ENCODE results near the gene MORN1. TPM values are rescaled to one million over a fixed set of nuclear protein-coding genes. Genes with fewer than 3 reads are reported as not detected.

The MORN1 gene
- polyA plus RNA-seq, 3 donors from 2014 or later: 0.89 to 4.0 (median 3.9) TPM

DNA sequence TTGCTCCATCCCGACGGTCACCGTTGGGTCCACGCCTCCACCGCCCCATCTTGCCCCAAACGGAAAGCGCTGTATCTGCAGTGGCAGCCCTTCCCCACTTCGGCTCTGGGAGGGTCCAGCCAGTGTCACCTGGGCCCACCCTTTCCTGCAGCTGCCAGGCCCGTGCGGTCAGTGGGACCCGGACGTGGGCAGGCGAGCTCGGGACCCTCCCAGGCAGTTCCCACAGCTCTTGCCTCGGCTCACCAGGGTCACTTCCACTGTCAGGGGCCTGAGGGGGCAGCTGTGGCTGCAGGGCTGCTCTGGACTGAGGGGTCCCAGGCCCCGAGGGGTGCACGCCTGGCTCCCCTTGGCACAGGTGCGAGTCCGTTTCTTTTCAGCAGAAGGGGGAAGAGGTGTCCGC is 82.5 kb downstream of the MORN1 start:
- H3K27ac Mint-ChIP-seq: peak overlapping the region in 4 of 6 donors; percentile 6 to 79 (median 43)
- H3K36me3 Mint-ChIP-seq: peaks cover 15 to 17% (median 16%) of the 10 kb centered on the region in 3 donors
- no peak for DNase-seq
- H3K9me3 Mint-ChIP-seq: no peaks in the 10 kb centered on the region
- peaks cover 6 to 10% of the 10 kb centered on the region in 2 donors for H3K4me1 Mint-ChIP-seq
- H3K27me3 Mint-ChIP-seq (ENCODE audit: low read depth in 3 of 3): peaks cover 0 to 20% (median 16%) of the 10 kb centered on the region in 3 donors
- H3K4me3 Mint-ChIP-seq: no peak overlapping the region

GRCh38 chr1:2307972-2308371 is 83.4 kb downstream of the MORN1 start:
- no peak overlapping the region for H3K4me3 Mint-ChIP-seq
- peak overlapping the region; percentile 18 to 79 (median 68) for H3K27ac Mint-ChIP-seq
- no peak for DNase-seq
- peaks cover 15 to 17% (median 16%) of the 10 kb centered on the region in 3 donors for H3K36me3 Mint-ChIP-seq
- peaks cover 9 to 10% of the 10 kb centered on the region in 2 donors for H3K4me1 Mint-ChIP-seq
- H3K27me3 Mint-ChIP-seq (ENCODE audit: low read depth in 3 of 3): peaks cover 0 to 16% (median 15%) of the 10 kb centered on the region in 3 donors
- H3K9me3 Mint-ChIP-seq: no peaks in the 10 kb centered on the region

GRCh38 chr1:2307064-2307605 is 84.2 kb downstream of the MORN1 start:
- Mint-ChIP-seq H3K4me3 (no peak overlapping the region), H3K4me1 (peaks cover 10 to 15% of the 10 kb centered on the region in 2 donors), H3K27ac (peak overlapping the region in 3 of 6 donors; percentile 23 to 57 (median 53)), H3K36me3 (peaks cover 15 to 17% (median 16%) of the 10 kb centered on the region in 3 donors), H3K27me3 (ENCODE audit: low read depth in 3 of 3) (peaks cover 0 to 18% (median 16%) of the 10 kb centered on the region in 3 donors), H3K9me3 (no peaks in the 10 kb centered on the region)
- no peak for DNase-seq

DNA sequence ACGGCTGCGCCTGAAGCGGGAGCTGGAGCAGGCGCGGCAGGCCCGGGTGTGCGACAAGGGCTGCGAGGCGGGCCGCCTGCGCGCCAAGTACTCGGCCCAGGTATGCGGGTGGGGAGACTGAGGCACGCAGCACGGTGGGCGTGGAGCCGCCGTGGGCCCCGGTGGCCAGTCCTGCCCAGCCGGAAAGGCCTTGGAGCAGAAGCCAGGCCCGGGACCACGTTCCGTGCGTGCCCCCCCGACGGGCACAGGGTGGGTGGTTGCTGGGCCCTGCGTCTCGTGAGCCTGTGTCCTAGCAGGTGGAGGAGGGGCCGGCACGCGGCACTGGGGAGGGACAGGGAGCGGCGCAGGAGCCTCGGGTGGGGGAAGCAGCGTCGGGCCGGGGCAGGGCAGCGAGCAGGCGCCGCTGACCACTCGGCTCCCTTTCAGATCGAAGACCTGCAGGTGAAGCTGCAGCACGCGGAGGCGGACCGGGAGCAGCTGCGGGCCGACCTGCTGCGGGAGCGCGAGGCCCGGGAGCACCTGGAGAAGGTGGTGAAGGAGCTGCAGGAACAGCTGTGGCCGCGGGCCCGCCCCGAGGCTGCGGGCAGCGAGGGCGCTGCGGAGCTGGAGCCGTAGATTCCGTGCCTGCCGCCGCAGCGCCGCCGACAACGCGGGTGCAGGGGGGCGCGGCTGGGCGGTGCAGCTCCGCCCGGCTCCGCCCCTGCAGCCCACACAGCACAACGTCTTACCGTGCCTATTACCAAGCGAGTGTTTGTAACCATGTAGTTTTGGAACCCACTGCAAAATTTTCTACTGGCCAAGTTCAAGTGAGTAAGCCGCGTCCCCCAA is 85.0 kb downstream of the MORN1 start:
- H3K4me3 Mint-ChIP-seq: no peak overlapping the region
- DNase-seq: no peak
- H3K9me3 Mint-ChIP-seq: no peaks in the 10 kb centered on the region
- H3K4me1 Mint-ChIP-seq: peaks cover 16 to 23% of the 10 kb centered on the region in 2 donors
- H3K36me3 Mint-ChIP-seq: peaks cover 15 to 17% (median 16%) of the 10 kb centered on the region in 3 donors
- peak overlapping the region in 3 of 6 donors; percentile 23 to 57 (median 53) for H3K27ac Mint-ChIP-seq
- peaks cover 0 to 22% (median 18%) of the 10 kb centered on the region in 3 donors for H3K27me3 Mint-ChIP-seq (ENCODE audit: low read depth in 3 of 3)

DNA sequence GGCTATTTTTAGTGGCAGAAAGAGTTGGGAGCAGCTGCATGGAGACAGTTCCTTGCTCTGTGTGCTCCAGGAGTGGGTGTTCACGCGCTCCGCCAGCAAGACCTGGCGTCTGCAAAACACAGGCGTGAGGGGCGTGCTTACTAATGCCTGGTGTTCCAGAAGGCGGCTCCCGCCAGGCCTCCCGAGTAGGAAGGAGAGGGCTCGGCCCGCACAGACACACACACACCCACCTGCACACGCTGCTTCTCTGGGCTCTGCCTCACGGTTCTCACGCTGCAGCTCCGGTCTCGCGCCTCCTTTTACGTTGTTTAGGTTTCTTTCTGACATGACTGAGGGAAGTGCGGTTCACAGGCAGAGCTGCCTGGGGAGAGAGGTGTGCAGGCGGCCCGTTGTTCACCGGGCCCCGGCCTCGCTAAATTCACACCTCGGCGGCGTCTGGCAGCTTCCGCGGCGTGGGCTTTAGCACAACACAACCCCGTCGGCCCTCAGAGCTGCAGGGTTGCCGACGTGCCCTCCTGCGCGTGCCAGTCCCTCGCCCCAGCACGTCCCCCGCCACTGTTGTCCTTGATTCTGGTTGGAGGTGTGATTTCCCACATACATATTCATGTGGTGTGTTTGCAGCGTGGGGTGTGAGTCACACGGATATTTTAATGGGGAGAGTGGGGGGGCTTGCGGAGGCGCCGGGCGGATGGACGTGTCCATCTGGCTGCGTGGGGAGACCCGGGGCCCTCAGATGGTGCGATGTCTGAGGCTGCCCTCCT is 86.3 kb downstream of the MORN1 start:
- Mint-ChIP-seq H3K9me3 (no peaks in the 10 kb centered on the region), H3K4me3 (peak overlapping the region in 4 of 5 donors; percentile 8 to 61 (median 29)), H3K27me3 (ENCODE audit: low read depth in 3 of 3) (peaks cover 11 to 35% (median 29%) of the 10 kb centered on the region in 3 donors), H3K36me3 (peaks cover 15 to 17% (median 16%) of the 10 kb centered on the region in 3 donors), H3K27ac (peak overlapping the region; percentile 55 to 99 (median 88)), H3K4me1 (peaks cover 28 to 34% of the 10 kb centered on the region in 2 donors)
- DNase-seq: peak; percentile 68 to 81 (median 68)

GRCh38 chr1:2304282-2304681 is 87.1 kb downstream of the MORN1 start:
- Mint-ChIP-seq H3K27me3 (ENCODE audit: low read depth in 3 of 3) (peaks cover 13 to 39% (median 36%) of the 10 kb centered on the region in 3 donors), H3K27ac (peak overlapping the region in 3 of 6 donors; percentile 49 to 99 (median 89)), H3K9me3 (no peaks in the 10 kb centered on the region), H3K36me3 (peaks cover 15 to 17% (median 16%) of the 10 kb centered on the region in 3 donors), H3K4me1 (peaks cover 36 to 41% of the 10 kb centered on the region in 2 donors), H3K4me3 (no peak overlapping the region)
- no peak for DNase-seq

DNA sequence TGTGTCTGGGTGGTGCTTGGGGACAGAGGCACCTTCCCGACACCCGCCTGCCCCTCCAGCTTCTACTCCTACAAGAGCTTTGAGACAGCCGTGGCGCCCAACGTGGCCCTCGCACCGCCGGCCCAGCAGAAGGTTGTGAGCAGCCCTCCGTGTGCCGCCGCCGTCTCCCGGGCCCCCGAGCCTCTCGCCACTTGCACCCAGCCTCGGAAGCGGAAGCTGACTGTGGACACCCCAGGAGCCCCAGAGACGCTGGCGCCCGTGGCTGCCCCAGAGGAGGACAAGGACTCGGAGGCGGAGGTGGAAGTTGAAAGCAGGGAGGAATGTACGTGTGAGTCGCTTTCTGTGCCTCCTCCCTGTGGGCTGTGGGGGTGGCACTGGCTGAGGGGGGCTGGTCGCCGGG is 87.6 kb downstream of the MORN1 start:
- peaks cover 42 to 46% of the 10 kb centered on the region in 2 donors for H3K4me1 Mint-ChIP-seq
- DNase-seq: no peak
- peaks cover 16 to 43% (median 41%) of the 10 kb centered on the region in 3 donors for H3K27me3 Mint-ChIP-seq (ENCODE audit: low read depth in 3 of 3)
- H3K4me3 Mint-ChIP-seq: no peak overlapping the region
- H3K27ac Mint-ChIP-seq: peak overlapping the region in 4 of 6 donors; percentile 50 to 99 (median 67)
- H3K9me3 Mint-ChIP-seq: no peaks in the 10 kb centered on the region
- H3K36me3 Mint-ChIP-seq: peaks cover 15 to 17% (median 16%) of the 10 kb centered on the region in 3 donors

DNA sequence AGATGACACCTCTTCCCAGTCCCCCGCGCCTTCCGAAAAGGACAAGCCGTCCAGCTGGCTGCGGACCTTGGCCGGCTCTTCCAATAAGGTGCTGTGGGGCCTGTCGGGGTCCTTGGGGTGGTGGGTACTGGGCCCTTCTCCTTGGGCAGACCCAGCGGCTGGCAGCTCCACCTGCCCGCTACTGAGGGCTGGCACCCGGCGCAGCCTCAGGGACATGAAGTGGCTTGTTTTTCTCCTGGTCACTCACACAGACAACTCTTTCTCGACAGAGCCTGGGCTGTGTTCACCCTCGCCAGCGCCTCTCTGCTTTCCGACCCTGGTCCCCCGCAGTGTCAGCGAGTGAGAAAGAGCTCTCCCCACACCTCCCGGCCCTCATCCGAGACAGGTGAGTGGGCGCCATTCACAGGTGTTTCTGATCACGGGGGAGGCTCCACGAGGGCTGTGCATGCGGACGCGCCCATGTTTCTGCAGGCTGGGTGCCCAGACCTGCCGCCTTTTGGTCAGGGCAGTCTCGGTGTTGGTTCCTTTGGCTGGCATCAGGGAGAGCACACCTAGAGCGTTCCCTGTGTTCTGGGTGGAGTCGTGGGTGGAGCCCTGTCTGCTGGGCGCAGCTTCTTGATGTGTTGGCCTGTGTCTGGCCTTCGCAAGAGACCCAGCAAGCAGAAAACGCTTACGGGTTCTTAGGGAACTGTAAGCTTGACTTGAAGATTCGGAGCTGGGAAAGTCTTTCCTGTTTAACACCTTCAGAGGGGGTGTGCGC is 88.2 kb downstream of the MORN1 start:
- Mint-ChIP-seq H3K27me3 (ENCODE audit: low read depth in 3 of 3) (peaks cover 18 to 46% (median 43%) of the 10 kb centered on the region in 3 donors), H3K27ac (peak overlapping the region in 5 of 6 donors; percentile 80 to 100 (median 99)), H3K36me3 (peaks cover 12% of the 10 kb centered on the region in 3 donors), H3K4me3 (peak overlapping the region in 2 of 5 donors; percentile 29 to 33), H3K9me3 (no peaks in the 10 kb centered on the region), H3K4me1 (peaks cover 44 to 52% of the 10 kb centered on the region in 2 donors)
- no peak for DNase-seq

DNA sequence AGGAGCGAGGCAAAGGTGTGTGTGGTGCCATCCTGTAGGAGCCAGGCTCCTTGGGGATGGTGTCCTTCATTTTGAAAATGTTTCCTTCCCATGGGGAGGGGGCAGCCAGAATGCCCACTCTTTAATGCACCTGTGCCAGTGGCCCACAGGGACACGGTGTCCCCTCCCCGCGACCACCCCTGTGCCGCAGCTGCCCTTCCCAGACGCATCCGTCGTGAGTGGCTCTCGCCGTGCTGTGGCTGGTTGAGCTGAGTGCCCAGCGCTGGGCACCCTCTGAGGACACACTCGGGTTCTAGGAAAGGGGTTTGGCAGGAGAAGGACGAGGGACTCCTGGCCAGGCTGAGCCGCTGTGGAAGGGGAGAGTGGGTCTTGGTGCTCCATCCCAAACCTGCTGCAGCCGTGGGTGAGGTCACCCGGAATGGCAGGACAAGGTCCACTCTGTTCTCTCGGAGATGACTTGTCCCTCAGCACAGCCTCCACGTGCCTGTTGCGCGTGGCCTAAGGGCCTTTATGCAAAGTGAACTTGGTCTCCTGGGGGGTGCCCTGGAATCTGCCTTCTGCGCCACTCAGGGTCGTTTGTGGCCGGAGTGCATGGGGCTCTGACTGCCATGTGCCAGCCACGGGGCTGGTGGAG is 88.9 kb downstream of the MORN1 start:
- Mint-ChIP-seq H3K36me3 (peaks cover 4 to 5% (median 4%) of the 10 kb centered on the region in 3 donors), H3K9me3 (no peaks in the 10 kb centered on the region), H3K4me3 (peak overlapping the region in 2 of 5 donors; percentile 18 to 35), H3K27ac (peak overlapping the region in 5 of 6 donors; percentile 87 to 100 (median 99)), H3K4me1 (peaks cover 39 to 55% of the 10 kb centered on the region in 2 donors), H3K27me3 (ENCODE audit: low read depth in 3 of 3) (peaks cover 18 to 45% (median 43%) of the 10 kb centered on the region in 3 donors)
- DNase-seq: no peak

DNA sequence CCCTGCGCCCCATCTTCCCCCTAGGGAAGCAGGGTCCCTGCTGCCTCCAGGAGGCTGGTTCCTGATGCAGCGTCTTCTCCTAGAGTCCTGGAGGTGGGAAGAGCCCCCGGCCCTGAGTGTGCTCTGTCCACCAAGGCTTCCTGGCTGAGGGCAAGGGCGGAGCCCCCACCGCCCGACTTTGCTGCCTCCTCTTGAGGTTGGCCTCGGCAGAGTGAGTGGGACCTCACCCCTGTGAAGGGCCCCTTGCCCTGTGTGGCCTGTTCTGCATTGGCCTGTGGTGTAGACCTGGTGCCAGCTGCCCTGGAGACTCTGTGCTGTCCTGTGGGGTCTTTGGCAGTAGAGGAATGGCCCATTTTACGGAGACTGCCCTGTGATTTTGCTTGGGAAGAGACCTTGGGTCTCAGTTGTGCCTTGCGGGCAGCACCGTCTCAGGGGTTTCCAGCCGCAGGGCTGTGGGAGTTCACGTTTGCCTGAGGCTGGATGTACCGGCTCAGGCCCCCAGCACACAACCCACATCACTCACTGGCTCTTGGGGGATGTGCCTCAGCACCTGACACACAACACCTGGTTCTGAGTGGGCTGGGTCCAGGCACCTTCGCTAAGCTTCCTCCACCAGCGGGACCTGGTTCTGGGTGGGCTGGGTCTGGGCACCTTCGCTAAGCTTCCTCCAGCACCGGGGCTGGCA is 89.6 kb downstream of the MORN1 start:
- Mint-ChIP-seq H3K4me3 (peak overlapping the region; percentile 81 to 89 (median 86)), H3K27me3 (ENCODE audit: low read depth in 3 of 3) (peaks cover 18 to 45% (median 40%) of the 10 kb centered on the region in 3 donors), H3K27ac (peak overlapping the region; percentile 96 to 100 (median 99)), H3K36me3 (peaks cover under 1 to 4% (median 1%) of the 10 kb centered on the region in 3 donors), H3K4me1 (peaks cover 43 to 58% of the 10 kb centered on the region in 2 donors), H3K9me3 (no peaks in the 10 kb centered on the region)
- no peak for DNase-seq

DNA sequence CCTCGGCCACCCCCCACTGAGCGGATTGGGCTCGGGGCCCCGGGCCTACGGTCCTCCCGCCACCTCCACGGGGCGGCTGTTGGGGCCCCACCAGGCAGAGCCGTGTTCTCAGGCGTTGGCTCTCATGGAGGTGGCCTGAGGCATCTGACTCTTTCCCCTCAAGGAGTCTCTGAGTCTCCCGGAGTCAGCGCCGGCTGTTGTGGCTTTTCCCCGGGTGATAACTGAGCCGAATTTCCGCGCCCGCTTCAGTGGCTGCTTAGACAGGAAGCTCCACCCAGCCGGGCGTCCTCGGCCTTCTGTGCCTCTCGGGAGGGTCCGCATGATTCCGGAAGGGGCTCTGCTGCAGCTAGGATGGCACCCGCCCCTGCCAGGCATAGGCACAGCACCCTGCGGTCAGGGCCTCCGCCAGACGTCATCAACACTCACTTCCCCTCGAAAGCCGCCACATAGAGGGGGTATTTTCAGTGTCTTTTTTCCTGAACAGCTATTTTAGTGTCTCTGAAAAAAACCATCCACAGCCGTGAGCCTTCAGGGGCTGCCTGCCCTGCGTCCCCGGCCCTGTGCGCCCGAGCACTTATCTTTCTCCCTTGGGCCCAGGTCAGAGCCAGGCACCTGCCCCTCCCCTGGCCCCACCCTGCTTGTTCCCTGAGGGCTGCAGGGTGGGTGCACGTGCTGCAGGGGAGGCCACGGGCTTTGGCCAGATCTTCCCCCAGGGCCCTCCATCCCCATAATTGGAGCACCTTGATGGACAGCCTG is 90.3 kb downstream of the MORN1 start:
- Mint-ChIP-seq H3K9me3 (no peaks in the 10 kb centered on the region), H3K27me3 (ENCODE audit: low read depth in 3 of 3) (peaks cover 18 to 48% (median 44%) of the 10 kb centered on the region in 3 donors), H3K4me1 (peaks cover 47 to 62% of the 10 kb centered on the region in 2 donors), H3K27ac (peak overlapping the region; percentile 96 to 100 (median 99)), H3K4me3 (peak overlapping the region; percentile 81 to 89 (median 86)), H3K36me3 (peaks cover 0 to 4% (median 0%) of the 10 kb centered on the region in 3 donors)
- DNase-seq: peak; percentile 97 to 98 (median 98)
